GM13976 (cell line): Measurements from ENCODE around the gene MRPL36.
"Not testable (repeated sequence)": the region's sequence is repeated elsewhere in the genome, so short reads cannot be mapped to it uniquely, and the experiment has no call there.

ENCODE experiments used
- DNase-seq: peaks from one replicate; pipeline ENCODE4 v3.0.0; 2012; ENCODE audit warnings: low spot score
- in situ Hi-C: fragments of 300-500 bp; cut with MboI; formaldehyde crosslinking; loops from one replicate; pipeline ENCODE4 v1.12.0; 2022; ENCODE audit warnings: low sequenced_read_pairs, mixed read lengths, inconsistent platforms; ENCODE audit not compliant: unreplicated experiment
- TF ChIP-seq, protein P1 (sequence below): IDR thresholded peaks from 2 replicates; pipeline ENCODE4 v1.5.1; 2012; ENCODE audit warnings: borderline replicate concordance, mild to moderate bottlenecking; ENCODE audit not compliant: insufficient read depth; ENCODE audit errors: extremely low read depth, missing control alignments, control extremely low read depth

MRPL36 gene

DNA sequence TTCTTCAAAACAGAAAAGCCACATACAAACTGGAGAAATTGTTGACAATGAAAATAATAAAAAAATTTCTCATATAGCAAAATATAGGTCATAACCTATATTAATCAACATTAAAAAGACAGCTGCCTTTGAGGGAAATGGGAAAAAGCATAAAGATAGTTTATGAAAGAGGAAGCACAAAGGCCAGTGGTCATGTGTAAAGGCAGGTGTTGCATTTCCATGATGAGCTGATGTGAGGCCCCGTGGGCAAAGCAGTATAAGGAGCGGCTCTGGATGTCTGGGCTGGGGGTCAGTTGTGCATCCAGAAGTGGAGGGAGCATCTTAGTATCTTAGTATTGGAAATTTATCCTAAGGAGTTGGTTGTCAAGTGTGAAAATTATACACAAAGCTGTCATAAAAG lies 19.8 kb upstream of the MRPL36 start:
- TF ChIP-seq, protein P1, sequence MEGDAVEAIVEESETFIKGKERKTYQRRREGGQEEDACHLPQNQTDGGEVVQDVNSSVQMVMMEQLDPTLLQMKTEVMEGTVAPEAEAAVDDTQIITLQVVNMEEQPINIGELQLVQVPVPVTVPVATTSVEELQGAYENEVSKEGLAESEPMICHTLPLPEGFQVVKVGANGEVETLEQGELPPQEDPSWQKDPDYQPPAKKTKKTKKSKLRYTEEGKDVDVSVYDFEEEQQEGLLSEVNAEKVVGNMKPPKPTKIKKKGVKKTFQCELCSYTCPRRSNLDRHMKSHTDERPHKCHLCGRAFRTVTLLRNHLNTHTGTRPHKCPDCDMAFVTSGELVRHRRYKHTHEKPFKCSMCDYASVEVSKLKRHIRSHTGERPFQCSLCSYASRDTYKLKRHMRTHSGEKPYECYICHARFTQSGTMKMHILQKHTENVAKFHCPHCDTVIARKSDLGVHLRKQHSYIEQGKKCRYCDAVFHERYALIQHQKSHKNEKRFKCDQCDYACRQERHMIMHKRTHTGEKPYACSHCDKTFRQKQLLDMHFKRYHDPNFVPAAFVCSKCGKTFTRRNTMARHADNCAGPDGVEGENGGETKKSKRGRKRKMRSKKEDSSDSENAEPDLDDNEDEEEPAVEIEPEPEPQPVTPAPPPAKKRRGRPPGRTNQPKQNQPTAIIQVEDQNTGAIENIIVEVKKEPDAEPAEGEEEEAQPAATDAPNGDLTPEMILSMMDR: no peak
- in situ Hi-C loops: no loop called here
- DNase-seq: no peak

DNA sequence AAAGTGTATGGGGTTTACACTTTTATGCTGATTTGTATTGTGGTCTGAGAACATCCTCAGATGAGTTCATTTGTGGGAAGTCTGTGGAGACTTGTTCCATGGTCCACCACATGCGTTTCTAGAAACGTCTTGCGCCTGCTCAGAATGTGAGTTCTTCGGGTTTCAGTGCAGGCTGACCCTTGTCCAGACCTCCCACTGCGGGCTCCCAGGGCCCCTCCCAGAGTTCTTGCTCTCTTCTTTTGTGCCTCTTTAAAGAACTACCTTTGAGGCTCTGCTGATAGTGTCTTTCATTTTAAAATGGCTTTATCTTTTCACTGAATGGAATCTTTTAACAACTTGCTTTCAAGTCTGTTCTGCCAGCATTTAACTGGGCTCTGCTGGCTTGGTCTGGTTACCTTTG lies 19.1 kb upstream of the MRPL36 start:
- TF ChIP-seq, protein P1: no peak
- no peak for DNase-seq
- in situ Hi-C loops: no loop called here

DNA sequence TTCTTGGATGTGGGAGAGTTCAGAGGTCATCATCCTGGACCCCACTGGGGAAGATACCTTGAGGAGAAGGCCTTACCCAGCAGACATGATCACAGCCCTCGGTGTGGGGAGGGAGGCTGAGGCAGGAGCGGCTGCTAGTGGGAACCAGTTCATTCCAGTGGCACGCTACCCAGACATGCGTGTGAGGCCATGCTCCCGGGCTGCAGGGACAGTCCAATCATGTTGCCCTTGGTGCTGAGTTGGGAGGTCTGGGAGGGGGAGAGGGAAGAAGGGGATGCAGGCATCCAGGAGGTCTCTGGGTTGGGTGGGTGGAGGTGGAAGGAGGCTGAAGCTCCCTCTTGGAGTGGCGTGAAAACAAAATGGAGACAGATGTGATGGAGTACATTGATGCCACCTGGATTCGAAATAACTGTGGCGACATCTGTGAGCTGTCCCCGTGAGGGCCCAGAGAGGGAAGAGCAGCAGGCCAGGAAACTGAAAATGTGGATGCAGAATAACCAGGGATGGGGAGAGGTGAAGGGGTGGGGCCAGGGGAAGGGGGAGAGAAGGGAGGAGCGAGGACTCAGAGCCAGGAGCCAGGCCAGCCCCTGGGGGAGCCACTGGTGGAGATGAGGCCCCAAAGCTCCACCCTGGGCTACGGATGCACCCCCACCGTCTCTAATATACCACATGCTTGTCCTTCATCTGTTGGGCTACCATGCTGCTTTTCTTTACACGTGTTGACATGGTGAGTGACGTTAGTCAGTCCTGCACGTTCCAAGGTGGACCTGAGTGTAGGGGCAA lies 17.8 kb upstream of the MRPL36 start:
- TF ChIP-seq, protein P1: no peak
- in situ Hi-C loops: no loop called here
- no peak for DNase-seq

DNA sequence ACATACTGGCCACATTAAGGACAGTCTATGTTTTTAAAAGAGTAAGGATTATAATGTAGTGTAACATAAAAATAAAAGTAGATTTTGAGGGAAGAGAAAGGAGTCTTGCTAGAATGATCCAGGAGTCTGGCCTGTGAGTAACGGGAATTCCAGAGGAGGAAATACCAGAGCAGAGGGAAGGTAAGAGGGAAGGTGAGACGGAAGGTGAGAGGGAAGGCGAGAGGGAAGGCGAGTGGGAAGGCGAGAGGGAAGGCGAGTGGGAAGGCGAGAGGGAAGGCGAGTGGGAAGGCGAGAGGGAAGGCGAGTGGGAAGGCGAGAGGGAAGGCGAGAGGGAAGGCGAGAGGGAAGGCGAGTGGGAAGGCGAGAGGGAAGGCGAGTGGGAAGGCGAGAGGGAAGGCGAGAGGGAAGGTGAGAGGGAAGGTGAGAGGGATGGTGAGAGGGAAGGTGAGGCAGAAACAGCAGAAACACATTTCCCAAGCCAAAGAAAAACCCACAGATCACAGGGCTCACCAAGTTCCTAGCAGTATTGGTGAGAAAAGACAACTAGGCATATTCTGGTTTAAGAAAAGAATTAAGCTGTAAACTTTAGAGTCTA lies 17.0 kb upstream of the MRPL36 start:
- in situ Hi-C loops, DNase-seq: not testable (repeated sequence)

DNA sequence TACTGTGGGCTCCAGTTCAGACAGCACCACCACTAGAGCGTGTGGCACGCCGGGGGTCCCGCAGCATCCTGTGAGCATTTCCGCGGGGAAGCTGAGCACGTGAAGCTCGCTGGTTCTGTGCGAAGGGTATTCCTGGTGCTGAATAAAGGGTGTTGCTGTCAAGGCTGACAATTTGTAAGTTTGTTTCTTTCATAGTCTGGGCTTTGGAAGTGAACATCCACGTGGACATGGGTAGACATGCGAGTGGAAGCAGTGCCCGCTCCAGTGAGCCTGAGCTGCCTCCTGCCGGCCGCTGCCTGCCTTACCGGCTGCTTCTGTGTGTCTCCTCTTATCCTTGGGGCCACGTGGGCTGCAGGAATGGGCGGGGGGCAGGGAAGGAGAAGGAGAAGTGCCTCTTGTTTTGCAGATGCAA lies 16.2 kb upstream of the MRPL36 start:
- DNase-seq: no peak
- in situ Hi-C loops: no loop called here
- TF ChIP-seq, protein P1: no peak

DNA sequence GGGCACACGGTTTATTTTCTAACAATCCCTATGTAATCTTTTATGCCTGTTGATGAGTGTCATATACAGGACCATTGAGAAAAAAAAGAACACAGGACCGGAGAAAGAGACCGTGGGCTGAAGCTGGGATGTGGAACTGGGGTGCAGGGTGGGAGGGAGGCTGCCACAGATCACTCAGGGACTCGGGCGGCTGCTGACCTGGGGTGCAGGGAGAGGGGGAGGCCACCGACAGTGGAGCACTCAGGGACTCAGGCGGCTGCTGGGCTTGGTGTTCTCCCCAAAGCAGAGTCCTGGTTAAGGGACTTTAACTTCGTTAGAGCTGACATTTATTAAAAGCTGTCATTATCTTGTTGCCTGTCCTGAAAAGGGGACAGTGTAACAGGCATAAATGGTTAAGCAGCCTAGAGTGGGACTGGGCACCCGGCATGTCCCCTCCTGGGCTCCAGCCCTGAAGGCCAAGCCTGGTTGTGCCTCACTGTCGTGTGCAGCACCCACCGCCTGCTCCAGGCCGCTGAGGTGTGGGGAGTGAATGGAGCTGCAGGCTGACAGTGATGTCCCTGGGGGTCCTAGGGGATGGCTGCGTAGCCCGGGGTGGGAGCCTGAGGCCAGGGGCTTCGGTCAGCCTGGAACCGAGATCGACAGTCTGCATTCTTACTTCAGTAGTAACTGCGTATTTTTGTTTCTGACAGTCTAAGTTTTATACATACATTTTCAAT lies 15.6 kb upstream of the MRPL36 start:
- in situ Hi-C loops: no loop called here
- TF ChIP-seq, protein P1: no peak
- no peak for DNase-seq
